K562 (cell line): ENCODE data around the gene RNF214. TPM values are rescaled to one million over a fixed set of nuclear protein-coding genes. Genes with fewer than 3 reads are reported as not detected.

ENCODE experiments used
- ATAC-seq: fragments of 200-7000 bp; cut with Tn5 transposase; 3 replicates; pipeline ENCODE4 v1.9.1; 2020; ENCODE audit warnings: moderate library complexity
- BruUV-seq: library from RNA; stranded (reverse); fragments of 400-500 nt; replicated peaks from 2 replicates; lab custom pipeline; 2021; lab: Mats Ljungman, UMichigan
- CTCF ChIA-PET: fragments of 300-600 bp; formaldehyde crosslinking; extraction: SDS; loops from one replicate; lab custom pipeline; 2021; ENCODE audit warnings: low intra/inter-chr PET ratio; lab: Yijun Ruan, JAX
- POLR2A ChIA-PET: fragments of 300-600, 350-650 bp; sonication (Branson Sonifier 250); formaldehyde crosslinking; extraction: SDS; loops from one replicate; lab custom pipeline; 2021; ENCODE audit warnings: antibody characterized with exemption, inconsistent platforms; lab: Yijun Ruan, JAX
- DNase-seq, 4 experiments: peaks; one replicate each; pipeline versions ENCODE4 v3.0.0 to v3.0.0-alpha.2; 2011 to 2018; ENCODE audit warnings: low spot score in 3 of 4, mixed read lengths in 3 of 4; ENCODE audit errors: extremely low read depth in 1 of 4
- FAIRE-seq: peaks from 2 replicates; lab custom pipeline; 2011; peaks lifted over from hg19 to GRCh38; lab: Jason Lieb, UNC
- H2AFZ ChIP-seq: 2 replicates; pipeline ENCODE4 v1.6.0; 2011; ENCODE audit warnings: low read depth, low read length, control low read depth, inconsistent platforms
- H3K27ac ChIP-seq: fragments of 200-600 bp; 3 replicates; pipeline ENCODE4 v1.8.0; 2011; ENCODE audit warnings: low read depth, mild to moderate bottlenecking, control low read depth, inconsistent platforms, low read length, moderate library complexity, mixed read lengths; ENCODE audit errors: extremely low read depth
- H3K27me3 ChIP-seq, 2 experiments: fragments of 300-600 bp in 1 of 2; 2 replicates in 1 of 2; 3 replicates in 1 of 2; pipeline versions ENCODE4 v1.6.0 to v1.8.0; 2011; ENCODE audit warnings: inconsistent platforms in 2 of 2, low read length in 2 of 2, mild to moderate bottlenecking in 1 of 2, mixed read lengths in 1 of 2, moderate library complexity in 1 of 2; ENCODE audit not compliant: control insufficient read depth in 2 of 2, insufficient read depth in 2 of 2
- H3K36me3 ChIP-seq: fragments of 300-600 bp; 3 replicates; pipeline ENCODE4 v1.8.0; 2011; ENCODE audit warnings: mild to moderate bottlenecking, low read length, inconsistent platforms; ENCODE audit not compliant: control insufficient read depth, insufficient read depth
- H3K4me1 ChIP-seq, 2 experiments: fragments of 200-600 bp in 1 of 2; replicated peaks in 1 of 2; 2 replicates in 1 of 2; 3 replicates in 1 of 2; pipeline versions ENCODE4 v1.5.1 to v1.8.0; 2011; ENCODE audit warnings: inconsistent platforms in 2 of 2, low read length in 2 of 2, mild to moderate bottlenecking in 1 of 2, mixed read lengths in 1 of 2, moderate library complexity in 1 of 2; ENCODE audit not compliant: control insufficient read depth in 2 of 2, insufficient read depth in 2 of 2
- H3K4me2 ChIP-seq: 2 replicates; pipeline ENCODE4 v1.6.1; 2011; ENCODE audit warnings: low read length, control low read depth, inconsistent platforms, mixed read lengths; ENCODE audit not compliant: insufficient read depth
- H3K4me3 ChIP-seq: fragments of 200-600 bp; sonication (generic), shearing (Covaris generic); 2 replicates; pipeline ENCODE4 v1.5.1; 2016; ENCODE audit warnings: control low read depth, inconsistent platforms
- H3K79me2 ChIP-seq: fragments of 200-600 bp; 3 replicates; pipeline ENCODE4 v1.8.0; 2011; ENCODE audit warnings: low read length, inconsistent platforms; ENCODE audit not compliant: control insufficient read depth, insufficient read depth
- H3K9ac ChIP-seq, 2 experiments: 2 replicates each; pipeline versions ENCODE4 v1.6.0 to v1.6.1; 2011; ENCODE audit warnings: low read depth in 2 of 2, low read length in 2 of 2, control low read depth in 1 of 2, inconsistent platforms in 1 of 2, mild to moderate bottlenecking in 1 of 2, mixed read lengths in 1 of 2; ENCODE audit not compliant: insufficient read depth in 1 of 2
- H3K9me1 ChIP-seq: one replicate; pipeline ENCODE4 v1.6.0; 2011; ENCODE audit warnings: inconsistent platforms, mild to moderate bottlenecking, low read length, moderate library complexity; ENCODE audit not compliant: control insufficient read depth, insufficient read depth
- H3K9me3 ChIP-seq: replicated peaks from 2 replicates; pipeline ENCODE4 v1.5.1; 2011; ENCODE audit warnings: low read depth, low read length, inconsistent platforms; ENCODE audit not compliant: control insufficient read depth, insufficient read depth
- H4K20me1 ChIP-seq: replicated peaks from 2 replicates; pipeline ENCODE4 v1.6.1; 2011; ENCODE audit warnings: low read length, inconsistent platforms, mixed read lengths; ENCODE audit not compliant: control insufficient read depth, insufficient read depth
- CREB3 ChIP-seq: fragments of 450-650 bp; conservative IDR thresholded peaks from 2 replicates; pipeline ENCODE4 v1.6.1; 2016; ENCODE audit warnings: missing genetic modification characterization, low read depth, mild to moderate bottlenecking, missing compliant biosample characterization, moderate library complexity
- FOXO4 ChIP-seq: fragments of 450-650 bp; formaldehyde crosslinking; IDR thresholded peaks from 2 replicates; pipeline ENCODE4 v1.4.0; 2020; ENCODE audit warnings: mild to moderate bottlenecking, moderate library complexity
- GATA2 ChIP-seq: sonication (generic); formaldehyde crosslinking; IDR thresholded peaks from 2 replicates; pipeline ENCODE4 v1.4.0; 2020; ENCODE audit warnings: mild to moderate bottlenecking, missing genetic modification reagents
- KAT7 ChIP-seq: sonication (generic); formaldehyde crosslinking; IDR thresholded peaks from 2 replicates; pipeline ENCODE4 v1.8.0; 2022; ENCODE audit warnings: missing genetic modification reagents, mild to moderate bottlenecking, borderline replicate concordance
- KHSRP ChIP-seq: fragments of 450-650 bp; IDR thresholded peaks from 2 replicates; pipeline ENCODE4 v1.6.1; 2017
- NFE2L1 ChIP-seq: fragments of 450-650 bp; IDR thresholded peaks from 2 replicates; pipeline ENCODE4 v1.6.1; 2016; ENCODE audit warnings: missing genetic modification characterization, low read depth, mild to moderate bottlenecking, missing compliant biosample characterization, moderate library complexity, borderline replicate concordance
- SAFB ChIP-seq: fragments of 200-400 bp; formaldehyde crosslinking; IDR thresholded peaks from 2 replicates; pipeline ENCODE4 v1.6.1; 2017; ENCODE audit warnings: low read depth, low read length, borderline replicate concordance
- SIX5 ChIP-seq, 2 experiments: IDR thresholded peaks; 2 replicates each; pipeline ENCODE4 v1.6.1; 2011; ENCODE audit warnings: low read length in 2 of 2, borderline replicate concordance in 1 of 2, low read depth in 1 of 2, mild to moderate bottlenecking in 1 of 2, moderate library complexity in 1 of 2; ENCODE audit not compliant: insufficient read depth in 1 of 2
- TAF7 ChIP-seq: fragments of 450-650 bp; IDR thresholded peaks from 2 replicates; pipeline ENCODE4 v1.6.1; 2016; ENCODE audit warnings: missing genetic modification characterization, missing compliant biosample characterization
- TEAD2 ChIP-seq: fragments of 450-650 bp; IDR thresholded peaks from 2 replicates; pipeline ENCODE4 v1.6.1; 2016; ENCODE audit warnings: missing genetic modification characterization, control low read depth, missing compliant biosample characterization
- ZBTB17 ChIP-seq: fragments of 450-650 bp; formaldehyde crosslinking; IDR thresholded peaks from 2 replicates; pipeline ENCODE4 v1.4.0; 2020; ENCODE audit warnings: mild to moderate bottlenecking
- ZBTB43 ChIP-seq: sonication (generic); formaldehyde crosslinking; IDR thresholded peaks from 2 replicates; pipeline ENCODE4 v1.8.0; 2023; ENCODE audit warnings: mild to moderate bottlenecking, missing genetic modification reagents
- ZNF197 ChIP-seq: fragments of 200-800 bp; sonication (Bioruptor generic); IDR thresholded peaks from 2 replicates; pipeline ENCODE4 v1.6.1; 2016; ENCODE audit warnings: low read depth, missing genetic modification characterization, missing compliant biosample characterization
- ZNF253 ChIP-seq: fragments of 250-450 bp; sonication (Bioruptor Pico); conservative IDR thresholded peaks from 2 replicates; pipeline ENCODE4 v1.6.1; 2021; ENCODE audit warnings: mild to moderate bottlenecking
- ZNF699 ChIP-seq: fragments of 250-450 bp; sonication (Bioruptor Pico); IDR thresholded peaks from 2 replicates; pipeline ENCODE4 v1.8.0; 2021; ENCODE audit warnings: mild to moderate bottlenecking, moderate library complexity; ENCODE audit not compliant: insufficient replicate concordance
- WGBS: fragments of 100-300 bp; shearing (Covaris generic); methylation state at CpG from one replicate; pipeline ENCODE4 v1.1.6; 2016; ENCODE audit warnings: low coverage, mixed read lengths; ENCODE audit not compliant: insufficient coverage; ENCODE audit errors: missing lambda C conversion rate; 5-methylcytosine and 5-hydroxymethylcytosine counted together
- in situ Hi-C: fragments of 300-500 bp; cut with MboI; formaldehyde crosslinking; loops from 4 replicates; pipeline ENCODE4 v1.15.0; 2018; ENCODE audit warnings: inconsistent platforms, mixed read lengths
- intact Hi-C: fragments of 100-400 bp; cut with micrococcal nuclease; formaldehyde crosslinking; loops from 2 replicates; pipeline ENCODE4 v1.14.2; 2022
- polyA plus RNA-seq, 8 experiments: library from polyadenylated mRNA; depleted of rRNA in 4 of 8; stranded (reverse) in 5 of 8; unstranded in 3 of 8; fragments of >200 nt; fragmentation: Nextera tagmentation in 2 of 8; fragmentation: Illumina TruSeq in 1 of 8; extraction: Ambion mirVana in 2 of 8; extraction: Trizol in 1 of 8; gene quantifications; 2 replicates each; pipeline versions ENCODE4 v1.2.1 to v1.2.3, GENCODE V29; 2011 to 2014; ENCODE audit warnings: inconsistent platforms in 1 of 8, missing spikeins in 1 of 8
- total RNA-seq, 7 experiments: library from RNA; depleted of rRNA in 6 of 7; stranded (reverse); fragments of >200 nt in 6 of 7; fragmentation: Illumina TruSeq in 2 of 7; extraction: Trizol in 2 of 7; gene quantifications; 2 replicates each; pipeline versions ENCODE4 v1.2.1 to v1.2.3, GENCODE V29; 2011 to 2021; ENCODE audit warnings: low replicate concordance in 1 of 7

RNF214 gene
- total and polyA plus RNA-seq, 9 of the 15 experiments (the other 6 are each of a cell fraction or from before 2014, with no cell fraction given): 6.6 to 24.8 (median 11.9) TPM

GRCh38 chr11:117292616-117293015 is 60.1 kb downstream of the RNF214 start (continued):
- TF ChIP-seq KAT7: no peak
- no peak for TF ChIP-seq ZNF253 (CRISPR knock-in tag)

GRCh38 chr11:117295438-117296137 is 63.1 kb downstream of the RNF214 start:
- ATAC-seq (no peak), FAIRE-seq (no peak), DNase-seq (no peak)
- WGBS: 17% methylated on average over 9 of the region's 9 CpGs
- no peak overlapping the region for H3K27ac ChIP-seq
- in situ Hi-C loops: no loop called here
- intact Hi-C loops: no loop called here
- no peak overlapping the region for H3K4me3 ChIP-seq
- no peak overlapping the region for H2AFZ ChIP-seq
- no peaks in the 10 kb centered on the region for H3K9me1 ChIP-seq
- no peak overlapping the region for H3K4me2 ChIP-seq
- H3K36me3 ChIP-seq: peaks cover under 1% of the 10 kb centered on the region; the same call in 1 of the 3 replicates
- H3K9me3 ChIP-seq: no peaks in the 10 kb centered on the region
- H3K9ac ChIP-seq: no peak overlapping the region
- ChIA-PET POLR2A (interaction anchor here (0.6 to 1.9 kb wide), 3 partner anchors 10 to 103 kb away, joined by 3 to 5 read pairs (median 3); no protein-coding TSS in a partner anchor), CTCF (no interaction called here)
- no TSS peak for BruUV-seq
- H4K20me1 ChIP-seq: no peaks in the 10 kb centered on the region; the same call in 1 of the 2 replicates
- peaks cover 3 to 15% of the 10 kb centered on the region in 2 experiments; a peak in 2 of 5 replicates for H3K27me3 ChIP-seq
- peaks cover 0 to 8% of the 10 kb centered on the region in 2 experiments; a peak in 1 of 5 replicates for H3K4me1 ChIP-seq
- no peaks in the 10 kb centered on the region for H3K79me2 ChIP-seq
- TF ChIP-seq ZBTB17 (CRISPR knock-in tag) (no peak), TAF7 (tag) (no peak), NFE2L1 (tag) (no peak), SAFB (no peak), GATA2 (CRISPR knock-in tag) (no peak), FOXO4 (no peak), ZBTB43 (CRISPR knock-in tag) (no peak), ZNF197 (CRISPR knock-in tag) (no peak), SIX5 (IDR thresholded peaks at IDR 0.05; ENCODE audit: borderline replicate concordance in 1 of 2, insufficient read depth in 1 of 2, low read depth in 1 of 2, low read length in 2 of 2) (no peak), ZNF699 (CRISPR knock-in tag) (no peak), CREB3 (no peak), KHSRP (no peak), TEAD2 (tag) (no peak)
